ENCODE data around the gene CHD6. TPM values are rescaled to one million over a fixed set of nuclear protein-coding genes. Genes with fewer than 3 reads are reported as not detected.

CHD6 gene
- total RNA-seq, 1 experiment from 2014 or later: 26.6 TPM

DNA sequence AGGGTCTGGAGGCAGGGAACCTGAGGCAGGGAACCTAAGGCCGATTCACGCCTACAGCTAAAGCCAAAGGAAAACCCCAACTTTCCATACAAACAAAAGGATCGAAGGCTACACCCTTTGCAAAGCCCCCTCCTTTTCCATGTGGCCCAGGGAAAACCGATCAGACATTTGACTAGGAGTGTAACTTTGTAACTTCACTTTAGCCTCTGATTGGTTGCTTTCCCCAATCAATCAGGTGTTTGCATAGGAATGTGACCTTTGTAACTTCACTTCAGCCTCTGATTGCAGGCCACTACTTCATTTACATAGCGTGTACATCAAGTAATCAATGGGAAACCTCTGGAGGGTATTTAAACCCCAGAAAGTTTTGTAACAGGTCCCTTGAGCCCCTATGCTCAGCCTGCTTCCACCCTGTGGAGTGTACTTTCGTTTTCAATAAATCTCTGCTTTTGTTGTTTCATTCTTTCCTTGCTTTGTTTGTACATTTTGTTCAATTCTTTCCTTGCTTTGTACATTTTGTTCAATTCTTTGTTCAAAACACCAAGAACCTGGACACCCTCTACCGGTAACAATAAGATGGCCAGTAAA, 43.3 kb downstream of the CHD6 start:
- intact Hi-C loops (cut with micrococcal nuclease): loop anchor here (5.0 kb wide), 1 partner anchor 53 kb away; no protein-coding TSS in a partner anchor
- no peak overlapping the region for H3K27ac ChIP-seq (ENCODE audit: low read depth, low read length)
- ATAC-seq (no peak), DNase-seq (ENCODE audit: low read depth, low spot score) (no peak)
- no peak overlapping the region for H2AFZ ChIP-seq (ENCODE audit: low read depth, low read length, poor library complexity, severe bottlenecking)
- POLR2A ChIA-PET: no interaction called here
- CTCF ChIA-PET: no interaction called here
- H3K9ac ChIP-seq (ENCODE audit: low read length): no peak overlapping the region
- TF ChIP-seq ZFX (IDR thresholded peaks at IDR 0.05): no peak
- RAD21 ChIA-PET (ENCODE audit: low non-redundant PET in 1 of 2, low total read pairs in 2 of 2, uncharacterized antibody in 2 of 2, unreplicated experiment in 2 of 2): no interaction called here
- no peaks in the 10 kb centered on the region for H3K4me1 ChIP-seq (ENCODE audit: control insufficient read depth in 1 of 2, insufficient read depth in 2 of 2, low read length in 2 of 2)
- no peaks in the 10 kb centered on the region for H4K20me1 ChIP-seq (ENCODE audit: insufficient read depth)
- no peak overlapping the region for H3K4me2 ChIP-seq (ENCODE audit: low read length)
- no TSS peak for BruUV-seq (replicated peaks)
- H3K36me3 ChIP-seq (ENCODE audit: control insufficient read depth in 1 of 2, insufficient read depth in 2 of 2, low read length in 2 of 2): no peaks in the 10 kb centered on the region
- H3K27me3 ChIP-seq (ENCODE audit: insufficient read depth, low read length): no peaks in the 10 kb centered on the region
- peaks cover 18% of the 10 kb centered on the region for H3K79me2 ChIP-seq (ENCODE audit: insufficient read depth, low read length)
- no peaks in the 10 kb centered on the region for H3K9me2 ChIP-seq (ENCODE audit: insufficient read depth)
- no peaks in the 10 kb centered on the region for H3K9me3 ChIP-seq (ENCODE audit: control insufficient read depth in 1 of 2, insufficient read depth in 1 of 2, low read depth in 1 of 2, low read length in 2 of 2)
- no peak overlapping the region for H3K4me3 ChIP-seq (replicated peaks in 1 of 2; ENCODE audit: low read depth in 1 of 2, low read length in 2 of 2)

DNA sequence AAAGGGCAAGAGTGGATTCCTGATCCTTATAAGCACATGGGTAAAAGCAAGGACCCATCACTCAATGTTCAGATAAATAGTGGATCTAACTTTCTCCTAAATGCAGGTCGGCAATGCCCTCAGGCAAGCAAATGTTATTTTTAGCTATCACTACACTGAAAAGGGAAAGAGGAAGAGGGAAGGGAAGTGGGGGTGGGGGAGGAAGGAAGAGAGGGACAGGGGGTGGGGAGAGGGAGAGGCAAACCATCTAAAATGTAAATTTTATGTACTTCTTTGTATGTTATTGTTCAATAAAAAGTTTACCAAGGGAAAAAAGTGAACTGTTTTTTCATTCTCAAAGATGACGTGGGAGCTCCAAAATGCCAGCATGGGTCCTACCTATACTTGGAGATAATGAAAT, 44.2 kb downstream of the CHD6 start:
- ATAC-seq (no peak), DNase-seq (ENCODE audit: low read depth, low spot score) (no peak)
- H4K20me1 ChIP-seq (ENCODE audit: insufficient read depth): no peaks in the 10 kb centered on the region
- H3K27ac ChIP-seq (ENCODE audit: low read depth, low read length): no peak overlapping the region
- ChIA-PET CTCF (no interaction called here), POLR2A (no interaction called here), RAD21 (ENCODE audit: low non-redundant PET in 1 of 2, low total read pairs in 2 of 2, uncharacterized antibody in 2 of 2, unreplicated experiment in 2 of 2) (no interaction called here)
- no peaks in the 10 kb centered on the region for H3K36me3 ChIP-seq (ENCODE audit: control insufficient read depth in 1 of 2, insufficient read depth in 2 of 2, low read length in 2 of 2)
- H2AFZ ChIP-seq (ENCODE audit: low read depth, low read length, poor library complexity, severe bottlenecking): no peak overlapping the region
- H3K4me2 ChIP-seq (ENCODE audit: low read length): no peak overlapping the region
- no peaks in the 10 kb centered on the region for H3K9me3 ChIP-seq (ENCODE audit: control insufficient read depth in 1 of 2, insufficient read depth in 1 of 2, low read depth in 1 of 2, low read length in 2 of 2)
- no peaks in the 10 kb centered on the region for H3K27me3 ChIP-seq (ENCODE audit: insufficient read depth, low read length)
- BruUV-seq (replicated peaks): no TSS peak
- H3K9me2 ChIP-seq (ENCODE audit: insufficient read depth): no peaks in the 10 kb centered on the region
- no peaks in the 10 kb centered on the region for H3K4me1 ChIP-seq (ENCODE audit: control insufficient read depth in 1 of 2, insufficient read depth in 2 of 2, low read length in 2 of 2)
- no peak overlapping the region for H3K4me3 ChIP-seq (replicated peaks in 1 of 2; ENCODE audit: low read depth in 1 of 2, low read length in 2 of 2)
- H3K79me2 ChIP-seq (ENCODE audit: insufficient read depth, low read length): peaks cover 18% of the 10 kb centered on the region
- no peak overlapping the region for H3K9ac ChIP-seq (ENCODE audit: low read length)
- intact Hi-C loops (cut with micrococcal nuclease): loop anchor here (5.0 kb wide), 1 partner anchor 52 kb away; no protein-coding TSS in a partner anchor
- TF ChIP-seq SRF (IDR thresholded peaks at IDR 0.05; ENCODE audit: low read depth): no peak
- TF ChIP-seq, protein P1, sequence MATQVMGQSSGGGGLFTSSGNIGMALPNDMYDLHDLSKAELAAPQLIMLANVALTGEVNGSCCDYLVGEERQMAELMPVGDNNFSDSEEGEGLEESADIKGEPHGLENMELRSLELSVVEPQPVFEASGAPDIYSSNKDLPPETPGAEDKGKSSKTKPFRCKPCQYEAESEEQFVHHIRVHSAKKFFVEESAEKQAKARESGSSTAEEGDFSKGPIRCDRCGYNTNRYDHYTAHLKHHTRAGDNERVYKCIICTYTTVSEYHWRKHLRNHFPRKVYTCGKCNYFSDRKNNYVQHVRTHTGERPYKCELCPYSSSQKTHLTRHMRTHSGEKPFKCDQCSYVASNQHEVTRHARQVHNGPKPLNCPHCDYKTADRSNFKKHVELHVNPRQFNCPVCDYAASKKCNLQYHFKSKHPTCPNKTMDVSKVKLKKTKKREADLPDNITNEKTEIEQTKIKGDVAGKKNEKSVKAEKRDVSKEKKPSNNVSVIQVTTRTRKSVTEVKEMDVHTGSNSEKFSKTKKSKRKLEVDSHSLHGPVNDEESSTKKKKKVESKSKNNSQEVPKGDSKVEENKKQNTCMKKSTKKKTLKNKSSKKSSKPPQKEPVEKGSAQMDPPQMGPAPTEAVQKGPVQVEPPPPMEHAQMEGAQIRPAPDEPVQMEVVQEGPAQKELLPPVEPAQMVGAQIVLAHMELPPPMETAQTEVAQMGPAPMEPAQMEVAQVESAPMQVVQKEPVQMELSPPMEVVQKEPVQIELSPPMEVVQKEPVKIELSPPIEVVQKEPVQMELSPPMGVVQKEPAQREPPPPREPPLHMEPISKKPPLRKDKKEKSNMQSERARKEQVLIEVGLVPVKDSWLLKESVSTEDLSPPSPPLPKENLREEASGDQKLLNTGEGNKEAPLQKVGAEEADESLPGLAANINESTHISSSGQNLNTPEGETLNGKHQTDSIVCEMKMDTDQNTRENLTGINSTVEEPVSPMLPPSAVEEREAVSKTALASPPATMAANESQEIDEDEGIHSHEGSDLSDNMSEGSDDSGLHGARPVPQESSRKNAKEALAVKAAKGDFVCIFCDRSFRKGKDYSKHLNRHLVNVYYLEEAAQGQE (IDR thresholded peaks at IDR 0.05; ENCODE audit: low read depth): no peak
- TF ChIP-seq, protein P2, sequence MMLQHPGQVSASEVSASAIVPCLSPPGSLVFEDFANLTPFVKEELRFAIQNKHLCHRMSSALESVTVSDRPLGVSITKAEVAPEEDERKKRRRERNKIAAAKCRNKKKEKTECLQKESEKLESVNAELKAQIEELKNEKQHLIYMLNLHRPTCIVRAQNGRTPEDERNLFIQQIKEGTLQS (IDR thresholded peaks at IDR 0.05): no peak
- TF ChIP-seq, protein P3, sequence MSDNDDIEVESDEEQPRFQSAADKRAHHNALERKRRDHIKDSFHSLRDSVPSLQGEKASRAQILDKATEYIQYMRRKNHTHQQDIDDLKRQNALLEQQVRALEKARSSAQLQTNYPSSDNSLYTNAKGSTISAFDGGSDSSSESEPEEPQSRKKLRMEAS (IDR thresholded peaks at IDR 0.05): no peak
- no peak for TF ChIP-seq SP1 (IDR thresholded peaks at IDR 0.05; ENCODE audit: low read depth)
- no peak for TF ChIP-seq EZH2phosphoT487 (IDR thresholded peaks at IDR 0.05; ENCODE audit: borderline replicate concordance)
- no peak for TF ChIP-seq ELF1 (IDR thresholded peaks at IDR 0.05; ENCODE audit: borderline replicate concordance, low read depth)
- TF ChIP-seq SIN3A (IDR thresholded peaks at IDR 0.05; ENCODE audit: low read depth): no peak
- TF ChIP-seq CBX3 (IDR thresholded peaks at IDR 0.05; ENCODE audit: low read depth): no peak
- no peak for TF ChIP-seq TCF7L2 (IDR thresholded peaks at IDR 0.05; ENCODE audit: borderline replicate concordance, extremely low read depth, insufficient read depth, insufficient read length)
- no peak for TF ChIP-seq RAD21 (IDR thresholded peaks at IDR 0.05; ENCODE audit: low read depth)
- TF ChIP-seq ZFX (IDR thresholded peaks at IDR 0.05): no peak
- TF ChIP-seq EGR1 (IDR thresholded peaks at IDR 0.05; ENCODE audit: low read depth): no peak
- TF ChIP-seq YY1 (IDR thresholded peaks at IDR 0.05; ENCODE audit: extremely low read depth, insufficient replicate concordance, low read depth, low read length): no peak
- no peak for TF ChIP-seq POLR2A (IDR thresholded peaks at IDR 0.05; ENCODE audit: borderline replicate concordance, extremely low read depth, insufficient read depth, insufficient read length)
- no peak for TF ChIP-seq CEBPB (IDR thresholded peaks at IDR 0.05; ENCODE audit: low read depth)

All from HCT116 (cell line).